K562 (cell line): Measurements from ENCODE around the gene EPS8. TPM values are rescaled to one million over a fixed set of nuclear protein-coding genes. Genes with fewer than 3 reads are reported as not detected.

Source experiments
- ATAC-seq: fragments of 200-7000 bp; cut with Tn5 transposase; 3 replicates; pipeline ENCODE4 v1.9.1; 2020; ENCODE audit warnings: moderate library complexity
- BruUV-seq: library from RNA; stranded (reverse); fragments of 400-500 nt; replicated peaks from 2 replicates; lab custom pipeline; 2021; lab: Mats Ljungman, UMichigan
- CTCF ChIA-PET: fragments of 300-600 bp; formaldehyde crosslinking; extraction: SDS; loops from one replicate; lab custom pipeline; 2021; ENCODE audit warnings: low intra/inter-chr PET ratio; lab: Yijun Ruan, JAX
- POLR2A ChIA-PET: fragments of 300-600, 350-650 bp; sonication (Branson Sonifier 250); formaldehyde crosslinking; extraction: SDS; loops from one replicate; lab custom pipeline; 2021; ENCODE audit warnings: antibody characterized with exemption, inconsistent platforms; lab: Yijun Ruan, JAX
- DNase-seq, 4 experiments: peaks; one replicate each; pipeline versions ENCODE4 v3.0.0 to v3.0.0-alpha.2; 2011 to 2018; ENCODE audit warnings: low spot score in 3 of 4, mixed read lengths in 3 of 4; ENCODE audit errors: extremely low read depth in 1 of 4
- FAIRE-seq: peaks from 2 replicates; lab custom pipeline; 2011; peaks lifted over from hg19 to GRCh38; lab: Jason Lieb, UNC
- H2AFZ ChIP-seq: 2 replicates; pipeline ENCODE4 v1.6.0; 2011; ENCODE audit warnings: low read depth, low read length, control low read depth, inconsistent platforms
- H3K27ac ChIP-seq: fragments of 200-600 bp; 3 replicates; pipeline ENCODE4 v1.8.0; 2011; ENCODE audit warnings: low read depth, mild to moderate bottlenecking, control low read depth, inconsistent platforms, low read length, moderate library complexity, mixed read lengths; ENCODE audit errors: extremely low read depth
- H3K27me3 ChIP-seq, 2 experiments: fragments of 300-600 bp in 1 of 2; 2 replicates in 1 of 2; 3 replicates in 1 of 2; pipeline versions ENCODE4 v1.6.0 to v1.8.0; 2011; ENCODE audit warnings: inconsistent platforms in 2 of 2, low read length in 2 of 2, mild to moderate bottlenecking in 1 of 2, mixed read lengths in 1 of 2, moderate library complexity in 1 of 2; ENCODE audit not compliant: control insufficient read depth in 2 of 2, insufficient read depth in 2 of 2
- H3K36me3 ChIP-seq: fragments of 300-600 bp; 3 replicates; pipeline ENCODE4 v1.8.0; 2011; ENCODE audit warnings: mild to moderate bottlenecking, low read length, inconsistent platforms; ENCODE audit not compliant: control insufficient read depth, insufficient read depth
- H3K4me1 ChIP-seq, 2 experiments: fragments of 200-600 bp in 1 of 2; replicated peaks in 1 of 2; 2 replicates in 1 of 2; 3 replicates in 1 of 2; pipeline versions ENCODE4 v1.5.1 to v1.8.0; 2011; ENCODE audit warnings: inconsistent platforms in 2 of 2, low read length in 2 of 2, mild to moderate bottlenecking in 1 of 2, mixed read lengths in 1 of 2, moderate library complexity in 1 of 2; ENCODE audit not compliant: control insufficient read depth in 2 of 2, insufficient read depth in 2 of 2
- H3K4me2 ChIP-seq: 2 replicates; pipeline ENCODE4 v1.6.1; 2011; ENCODE audit warnings: low read length, control low read depth, inconsistent platforms, mixed read lengths; ENCODE audit not compliant: insufficient read depth
- H3K4me3 ChIP-seq: fragments of 200-600 bp; sonication (generic), shearing (Covaris generic); 2 replicates; pipeline ENCODE4 v1.5.1; 2016; ENCODE audit warnings: control low read depth, inconsistent platforms
- H3K79me2 ChIP-seq: fragments of 200-600 bp; 3 replicates; pipeline ENCODE4 v1.8.0; 2011; ENCODE audit warnings: low read length, inconsistent platforms; ENCODE audit not compliant: control insufficient read depth, insufficient read depth
- H3K9ac ChIP-seq, 2 experiments: 2 replicates each; pipeline versions ENCODE4 v1.6.0 to v1.6.1; 2011; ENCODE audit warnings: low read depth in 2 of 2, low read length in 2 of 2, control low read depth in 1 of 2, inconsistent platforms in 1 of 2, mild to moderate bottlenecking in 1 of 2, mixed read lengths in 1 of 2; ENCODE audit not compliant: insufficient read depth in 1 of 2
- H3K9me1 ChIP-seq: one replicate; pipeline ENCODE4 v1.6.0; 2011; ENCODE audit warnings: inconsistent platforms, mild to moderate bottlenecking, low read length, moderate library complexity; ENCODE audit not compliant: control insufficient read depth, insufficient read depth
- H3K9me3 ChIP-seq: replicated peaks from 2 replicates; pipeline ENCODE4 v1.5.1; 2011; ENCODE audit warnings: low read depth, low read length, inconsistent platforms; ENCODE audit not compliant: control insufficient read depth, insufficient read depth
- H4K20me1 ChIP-seq: replicated peaks from 2 replicates; pipeline ENCODE4 v1.6.1; 2011; ENCODE audit warnings: low read length, inconsistent platforms, mixed read lengths; ENCODE audit not compliant: control insufficient read depth, insufficient read depth
- CBFA2T2 ChIP-seq: fragments of 450-650 bp; conservative IDR thresholded peaks from 2 replicates; pipeline ENCODE4 v1.6.1; 2017; ENCODE audit warnings: mild to moderate bottlenecking
- DNMT1 ChIP-seq: fragments of 450-650 bp; IDR thresholded peaks from 2 replicates; pipeline ENCODE4 v1.6.1; 2016; ENCODE audit warnings: antibody characterized with exemption, mild to moderate bottlenecking
- KDM2B ChIP-seq: fragments of 250-450 bp; sonication (Bioruptor Pico); IDR thresholded peaks from 2 replicates; pipeline ENCODE4 v1.8.0; 2021; ENCODE audit warnings: mild to moderate bottlenecking, moderate library complexity
- MXD1 ChIP-seq: fragments of 250-450 bp; sonication (Bioruptor Pico); IDR thresholded peaks from 2 replicates; pipeline ENCODE4 v1.8.0; 2021; ENCODE audit warnings: borderline replicate concordance, mild to moderate bottlenecking, moderate library complexity; ENCODE audit not compliant: poor library complexity, severe bottlenecking
- SFPQ ChIP-seq: fragments of 200-400 bp; formaldehyde crosslinking; IDR thresholded peaks from 2 replicates; pipeline ENCODE4 v1.6.1; 2017; ENCODE audit warnings: mild to moderate bottlenecking, low read depth, low read length, moderate library complexity
- TCF7 ChIP-seq: sonication (generic); IDR thresholded peaks from 2 replicates; pipeline ENCODE4 v1.6.1; 2016; ENCODE audit warnings: antibody characterized with exemption, borderline replicate concordance
- WHSC1 ChIP-seq: IDR thresholded peaks from one replicate; pipeline ENCODE4 v1.6.1; 2012; ENCODE audit warnings: low read length, control low read depth, inconsistent platforms
- ZNF175 ChIP-seq: fragments of 200-800 bp; sonication (Bioruptor generic); IDR thresholded peaks from 2 replicates; pipeline ENCODE4 v1.6.1; 2016; ENCODE audit warnings: low read depth, mild to moderate bottlenecking, missing genetic modification characterization, missing compliant biosample characterization
- ZNF224 ChIP-seq: sonication (generic); formaldehyde crosslinking; IDR thresholded peaks from 2 replicates; pipeline ENCODE4 v1.8.0; 2022; ENCODE audit warnings: mild to moderate bottlenecking, missing genetic modification reagents
- ZNF436 ChIP-seq: fragments of 250-450, 450-650 bp; sonication (Bioruptor Pico); formaldehyde crosslinking; IDR thresholded peaks from 2 replicates; pipeline ENCODE4 v1.7.0; 2020; ENCODE audit warnings: mild to moderate bottlenecking
- WGBS: fragments of 100-300 bp; shearing (Covaris generic); methylation state at CpG from one replicate; pipeline ENCODE4 v1.1.6; 2016; ENCODE audit warnings: low coverage, mixed read lengths; ENCODE audit not compliant: insufficient coverage; ENCODE audit errors: missing lambda C conversion rate; 5-methylcytosine and 5-hydroxymethylcytosine counted together
- in situ Hi-C: fragments of 300-500 bp; cut with MboI; formaldehyde crosslinking; loops from 4 replicates; pipeline ENCODE4 v1.15.0; 2018; ENCODE audit warnings: inconsistent platforms, mixed read lengths
- intact Hi-C: fragments of 100-400 bp; cut with micrococcal nuclease; formaldehyde crosslinking; loops from 2 replicates; pipeline ENCODE4 v1.14.2; 2022
- polyA plus RNA-seq, 8 experiments: library from polyadenylated mRNA; depleted of rRNA in 4 of 8; stranded (reverse) in 5 of 8; unstranded in 3 of 8; fragments of >200 nt; fragmentation: Nextera tagmentation in 2 of 8; fragmentation: Illumina TruSeq in 1 of 8; extraction: Ambion mirVana in 2 of 8; extraction: Trizol in 1 of 8; gene quantifications; 2 replicates each; pipeline versions ENCODE4 v1.2.1 to v1.2.3, GENCODE V29; 2011 to 2014; ENCODE audit warnings: inconsistent platforms in 1 of 8, missing spikeins in 1 of 8
- total RNA-seq, 7 experiments: library from RNA; depleted of rRNA in 6 of 7; stranded (reverse); fragments of >200 nt in 6 of 7; fragmentation: Illumina TruSeq in 2 of 7; extraction: Trizol in 2 of 7; gene quantifications; 2 replicates each; pipeline versions ENCODE4 v1.2.1 to v1.2.3, GENCODE V29; 2011 to 2021; ENCODE audit warnings: low replicate concordance in 1 of 7

The EPS8 gene
- total and polyA plus RNA-seq, 9 of the 15 experiments (the other 6 are each of a cell fraction or from before 2014, with no cell fraction given), result 0.10 to 1.9 (median 0.33) TPM

- TF ChIP-seq ZNF436, result no peak
- no peak for TF ChIP-seq DNMT1
- TF ChIP-seq MXD1 (CRISPR knock-in tag), result no peak
Measured at GRCh38 chr12:15735837-15736615, 53.2 kb downstream of the EPS8 start (continued).

GRCh38 chr12:15733136-15733535 is 56.1 kb downstream of the EPS8 start:
- POLR2A ChIA-PET, result no interaction called here
- no peaks in the 10 kb centered on the region for H3K4me1 ChIP-seq
- H2AFZ ChIP-seq, result no peak overlapping the region
- TF ChIP-seq ZNF224 (CRISPR knock-in tag) (no peak), SFPQ (no peak), ZNF175 (CRISPR knock-in tag) (no peak), KDM2B (CRISPR knock-in tag) (no peak), CBFA2T2 (no peak), WHSC1 (no peak), TCF7 (no peak)
- H3K27ac ChIP-seq, result no peak overlapping the region
- no peaks in the 10 kb centered on the region for H3K9me3 ChIP-seq
- H3K36me3 ChIP-seq, result no peaks in the 10 kb centered on the region
- H3K9me1 ChIP-seq, result no peaks in the 10 kb centered on the region
- no peak overlapping the region for H3K4me3 ChIP-seq
- CTCF ChIA-PET, result no interaction called here
- BruUV-seq, result no TSS peak
- intact Hi-C loops, result no loop called here
- H3K4me2 ChIP-seq, result no peak overlapping the region
- 0% methylated on average over 3 of the region's 3 CpGs for WGBS
- H4K20me1 ChIP-seq, result no peaks in the 10 kb centered on the region
- no peaks in the 10 kb centered on the region for H3K79me2 ChIP-seq
- no peak for FAIRE-seq
- no peak for DNase-seq
- no peak overlapping the region for H3K9ac ChIP-seq
- ATAC-seq, result no peak
- in situ Hi-C loops, result no loop called here
- no peaks in the 10 kb centered on the region for H3K27me3 ChIP-seq
